MCF 10A (cell line): ENCODE data around the gene SOX2. TPM values are rescaled to one million over a fixed set of nuclear protein-coding genes. Genes with fewer than 3 reads are reported as not detected.

Experiments used
- BruUV-seq: library from RNA; stranded (reverse); fragments of 400-500 nt; replicated peaks from 2 replicates; lab custom pipeline; 2021; lab: Mats Ljungman, UMichigan
- CTCF ChIA-PET: fragments of 300-600 bp; sonication (Branson Sonifier 250); formaldehyde crosslinking; extraction: SDS; loops from one replicate; lab custom pipeline; 2021; ENCODE audit warnings: antibody characterized with exemption, inconsistent platforms; lab: Yijun Ruan, JAX
- POLR2A ChIA-PET: fragments of 300-600, 350-650 bp; sonication (Branson Sonifier 250); formaldehyde crosslinking; extraction: SDS; loops from one replicate; lab custom pipeline; 2020; ENCODE audit warnings: antibody characterized with exemption, inconsistent platforms; lab: Yijun Ruan, JAX
- DNase-seq: peaks from one replicate; pipeline ENCODE4 v3.0.0-alpha.2; 2018; ENCODE audit not compliant: unreplicated experiment
- H3K27ac Mint-ChIP-seq: one replicate; pipeline ENCODE4 v1.8.0; 2022; ENCODE audit warnings: mild to moderate bottlenecking, low read depth, mixed read lengths; ENCODE audit not compliant: unreplicated experiment
- H3K27me3 Mint-ChIP-seq: one replicate; pipeline ENCODE4 v1.8.0; 2022; ENCODE audit warnings: mixed read lengths; ENCODE audit not compliant: insufficient read depth, unreplicated experiment
- H3K36me3 Mint-ChIP-seq: one replicate; pipeline ENCODE4 v1.8.0; 2022; ENCODE audit warnings: mild to moderate bottlenecking, moderate library complexity, mixed read lengths; ENCODE audit not compliant: insufficient read depth, unreplicated experiment
- H3K4me1 Mint-ChIP-seq: one replicate; pipeline ENCODE4 v1.8.0; 2022; ENCODE audit warnings: mixed read lengths; ENCODE audit not compliant: insufficient read depth, unreplicated experiment
- H3K4me3 Mint-ChIP-seq: one replicate; pipeline ENCODE4 v1.8.0; 2022; ENCODE audit warnings: mild to moderate bottlenecking, moderate library complexity, mixed read lengths; ENCODE audit not compliant: unreplicated experiment
- H3K9me3 Mint-ChIP-seq: one replicate; pipeline ENCODE4 v1.8.0; 2022; ENCODE audit warnings: mixed read lengths; ENCODE audit not compliant: unreplicated experiment
- intact Hi-C: fragments of 100-400 bp; cut with micrococcal nuclease; formaldehyde crosslinking; loops from 2 replicates; pipeline ENCODE4 v1.14.1; 2022
- total RNA-seq: library from RNA; stranded (reverse); gene quantifications from 2 replicates; pipeline ENCODE4 v1.2.3, GENCODE V29; 2022
- TF ChIP-seq, protein P1 (sequence below): fragments of 200-600 bp; IDR thresholded peaks from one replicate; pipeline ENCODE4 v1.8.0; 2022; ENCODE audit warnings: antibody characterized with exemption, mild to moderate bottlenecking; ENCODE audit not compliant: unreplicated experiment

SOX2 gene
- total RNA-seq, 1 experiment from 2014 or later: not detected

DNA sequence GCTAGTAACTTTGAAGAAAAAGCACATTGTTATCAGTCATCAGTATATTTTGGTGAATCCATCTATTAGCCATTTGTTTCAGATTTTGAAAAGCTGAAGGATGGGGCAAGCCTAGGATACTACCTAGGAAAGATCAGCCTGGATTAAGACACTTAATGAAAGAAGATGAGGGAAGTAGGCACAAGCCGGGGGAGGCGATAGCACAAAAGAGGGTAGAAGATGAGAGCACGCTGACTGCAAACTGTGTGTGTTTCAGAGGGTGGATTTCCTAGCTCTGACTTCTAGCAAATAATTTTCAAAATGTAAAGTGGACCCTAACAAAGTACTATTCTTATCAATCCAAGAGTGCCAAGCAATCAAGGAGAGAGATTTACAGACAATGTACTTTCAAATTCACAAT lies 22.2 kb upstream of the SOX2 start:
- Mint-ChIP-seq H3K27me3 (no peaks in the 10 kb centered on the region), H3K9me3 (no peaks in the 10 kb centered on the region), H3K4me3 (no peak overlapping the region), H3K27ac (no peak overlapping the region), H3K36me3 (no peaks in the 10 kb centered on the region), H3K4me1 (peaks cover 5% of the 10 kb centered on the region)
- DNase-seq: no peak
- POLR2A ChIA-PET: interaction anchor here (0.6 kb wide), 1 partner anchor 11 kb away, joined by 3 read pairs; no protein-coding TSS in a partner anchor
- intact Hi-C loops: no loop called here
- no TSS peak for BruUV-seq
- CTCF ChIA-PET: interaction anchor here (1.0 to 6.5 kb wide), 3 partner anchors 11 to 363 kb away, joined by 3 to 45 read pairs (median 3); no protein-coding TSS in a partner anchor
- TF ChIP-seq, protein P1, sequence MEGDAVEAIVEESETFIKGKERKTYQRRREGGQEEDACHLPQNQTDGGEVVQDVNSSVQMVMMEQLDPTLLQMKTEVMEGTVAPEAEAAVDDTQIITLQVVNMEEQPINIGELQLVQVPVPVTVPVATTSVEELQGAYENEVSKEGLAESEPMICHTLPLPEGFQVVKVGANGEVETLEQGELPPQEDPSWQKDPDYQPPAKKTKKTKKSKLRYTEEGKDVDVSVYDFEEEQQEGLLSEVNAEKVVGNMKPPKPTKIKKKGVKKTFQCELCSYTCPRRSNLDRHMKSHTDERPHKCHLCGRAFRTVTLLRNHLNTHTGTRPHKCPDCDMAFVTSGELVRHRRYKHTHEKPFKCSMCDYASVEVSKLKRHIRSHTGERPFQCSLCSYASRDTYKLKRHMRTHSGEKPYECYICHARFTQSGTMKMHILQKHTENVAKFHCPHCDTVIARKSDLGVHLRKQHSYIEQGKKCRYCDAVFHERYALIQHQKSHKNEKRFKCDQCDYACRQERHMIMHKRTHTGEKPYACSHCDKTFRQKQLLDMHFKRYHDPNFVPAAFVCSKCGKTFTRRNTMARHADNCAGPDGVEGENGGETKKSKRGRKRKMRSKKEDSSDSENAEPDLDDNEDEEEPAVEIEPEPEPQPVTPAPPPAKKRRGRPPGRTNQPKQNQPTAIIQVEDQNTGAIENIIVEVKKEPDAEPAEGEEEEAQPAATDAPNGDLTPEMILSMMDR: no peak

DNA sequence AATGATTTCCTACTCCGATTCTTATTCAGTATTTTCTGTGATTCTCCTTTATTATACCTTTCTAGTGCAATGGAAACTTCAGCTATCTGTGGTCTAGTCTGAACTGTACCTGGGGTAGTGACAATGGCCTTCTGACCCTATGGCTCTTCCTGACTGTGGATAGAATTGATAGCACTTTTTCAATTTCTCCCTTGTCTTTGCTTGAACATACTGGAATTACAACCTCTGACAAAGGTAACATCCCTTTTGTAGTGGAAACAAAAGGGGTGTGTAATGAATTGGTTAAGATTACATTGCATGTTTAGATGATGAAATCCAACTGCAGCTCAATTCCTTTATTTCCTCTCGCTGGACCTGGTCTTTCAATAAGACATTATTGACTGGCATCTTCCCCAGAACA lies 21.0 kb upstream of the SOX2 start:
- Mint-ChIP-seq H3K9me3 (no peaks in the 10 kb centered on the region), H3K4me1 (peaks cover 5% of the 10 kb centered on the region), H3K27ac (no peak overlapping the region), H3K4me3 (no peak overlapping the region), H3K27me3 (no peaks in the 10 kb centered on the region), H3K36me3 (no peaks in the 10 kb centered on the region)
- intact Hi-C loops: no loop called here
- POLR2A ChIA-PET: no interaction called here
- DNase-seq: no peak
- BruUV-seq: no TSS peak
- TF ChIP-seq, protein P1: no peak
- CTCF ChIA-PET: interaction anchor here (1.4 to 6.5 kb wide), 2 partner anchors 10 to 364 kb away, joined by 3 to 45 read pairs; no protein-coding TSS in a partner anchor

DNA sequence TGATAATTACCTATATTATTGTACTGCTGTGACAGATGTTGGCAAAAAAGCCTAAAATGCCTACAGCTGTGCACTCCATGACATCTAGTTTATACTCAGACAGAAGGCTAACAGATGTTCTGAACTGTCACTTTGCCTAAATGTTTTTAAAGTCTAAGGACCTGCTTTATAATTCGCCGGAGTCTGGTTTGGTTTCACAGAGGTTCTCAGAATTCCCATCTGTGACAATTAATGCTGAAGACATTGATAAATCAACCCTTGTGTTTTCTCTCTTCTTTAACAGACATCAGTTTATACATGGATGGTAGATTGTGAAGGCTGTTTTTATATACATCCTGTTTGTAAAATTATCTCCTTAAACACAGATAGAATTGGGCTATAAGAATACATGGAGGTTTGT lies 19.8 kb upstream of the SOX2 start:
- ChIA-PET POLR2A (no interaction called here), CTCF (interaction anchor here (1.9 kb wide), 1 partner anchor 10 kb away, joined by 11 read pairs; no protein-coding TSS in a partner anchor)
- no peak overlapping the region for H3K27ac Mint-ChIP-seq
- no TSS peak for BruUV-seq
- no peaks in the 10 kb centered on the region for H3K36me3 Mint-ChIP-seq
- peaks cover 7% of the 10 kb centered on the region for H3K9me3 Mint-ChIP-seq
- DNase-seq: no peak
- H3K4me3 Mint-ChIP-seq: no peak overlapping the region
- TF ChIP-seq, protein P1: no peak
- peaks cover 5% of the 10 kb centered on the region for H3K4me1 Mint-ChIP-seq
- H3K27me3 Mint-ChIP-seq: no peaks in the 10 kb centered on the region
- intact Hi-C loops: no loop called here

DNA sequence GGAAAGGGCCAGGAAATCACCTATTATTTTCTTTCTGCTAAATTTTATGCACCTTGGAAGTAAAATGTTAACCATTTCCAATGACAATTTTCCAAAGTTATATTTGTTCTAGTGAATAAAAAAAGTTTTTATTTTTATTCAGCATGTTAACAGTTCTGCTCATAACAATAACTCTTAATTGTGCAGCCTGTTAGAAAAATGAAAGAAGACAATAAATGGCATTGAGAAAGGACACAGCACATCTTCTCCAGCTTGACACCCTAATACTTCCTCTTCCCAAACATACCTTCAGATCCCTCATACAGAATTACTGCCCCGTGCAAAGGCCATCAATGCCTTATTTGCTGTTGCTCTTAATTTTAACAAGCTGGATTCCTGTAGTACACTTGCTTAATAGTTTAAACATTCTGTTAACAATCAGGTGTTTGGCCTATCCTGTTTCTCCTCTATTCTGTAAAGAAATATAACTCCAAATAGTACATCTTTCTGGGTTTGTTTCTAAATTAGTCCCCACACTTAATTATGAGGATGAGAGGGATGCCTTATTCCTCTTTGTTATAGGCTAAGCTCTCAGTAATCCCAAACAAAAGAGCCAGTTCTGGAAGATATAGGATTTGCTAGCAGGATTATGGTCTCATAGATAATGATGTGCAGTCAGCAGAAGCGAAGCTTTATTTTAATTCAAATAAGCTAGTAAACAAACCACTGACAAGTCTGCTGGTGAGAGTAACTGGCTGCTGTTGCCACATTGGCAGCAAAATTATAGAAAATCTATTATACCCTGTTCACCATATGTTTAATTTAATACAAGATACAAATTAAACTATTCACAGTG lies 19.2 kb upstream of the SOX2 start:
- TF ChIP-seq, protein P1: no peak
- H3K27ac Mint-ChIP-seq: no peak overlapping the region
- H3K36me3 Mint-ChIP-seq: no peaks in the 10 kb centered on the region
- no peaks in the 10 kb centered on the region for H3K4me1 Mint-ChIP-seq
- peaks cover 7% of the 10 kb centered on the region for H3K9me3 Mint-ChIP-seq
- no TSS peak for BruUV-seq
- intact Hi-C loops: no loop called here
- no peak overlapping the region for H3K4me3 Mint-ChIP-seq
- CTCF ChIA-PET: interaction anchor here (0.6 to 1.9 kb wide), 2 partner anchors 9 to 536 kb away, joined by 3 to 11 read pairs; no protein-coding TSS in a partner anchor
- H3K27me3 Mint-ChIP-seq: no peaks in the 10 kb centered on the region
- DNase-seq: no peak
- POLR2A ChIA-PET: interaction anchor here (0.6 kb wide), 1 partner anchor 498 kb away, joined by 3 read pairs; no protein-coding TSS in a partner anchor
